Activated CD4-positive, alpha-beta T cell treated with anti-CD3 and anti-CD28 coated beads, Interleukin-2, amount 10 ng/mL, durations not matched to agents 24 days and 14 days (primary cell): ENCODE measurements around the gene RSKR. TPM values are rescaled to one million over a fixed set of nuclear protein-coding genes. Genes with fewer than 3 reads are reported as not detected.

Experiments used
- DNase-seq: peaks from one replicate; pipeline ENCODE4 v3.0.0; 2022
- H3K27ac Mint-ChIP-seq: one replicate; pipeline ENCODE4 v1.8.0; 2022; ENCODE audit warnings: mild to moderate bottlenecking, mixed read lengths
- H3K27me3 Mint-ChIP-seq: one replicate; pipeline ENCODE4 v1.8.0; 2022; ENCODE audit warnings: mixed read lengths
- H3K36me3 Mint-ChIP-seq: one replicate; pipeline ENCODE4 v1.8.0; 2022; ENCODE audit warnings: low read depth, mild to moderate bottlenecking, mixed read lengths
- H3K4me1 Mint-ChIP-seq: one replicate; pipeline ENCODE4 v1.8.0; 2021; ENCODE audit warnings: mixed read lengths
- H3K4me3 Mint-ChIP-seq: one replicate; pipeline ENCODE4 v1.8.0; 2022; ENCODE audit warnings: mild to moderate bottlenecking, moderate library complexity, mixed read lengths
- H3K9me3 Mint-ChIP-seq: one replicate; pipeline ENCODE4 v1.8.0; 2021; ENCODE audit warnings: mixed read lengths
- intact Hi-C: fragments of 100-400 bp; cut with micrococcal nuclease; formaldehyde crosslinking; loops from one replicate; pipeline ENCODE4 v1.15.1; 2023
- total RNA-seq: library from RNA; stranded (reverse); gene quantifications from 2 replicates; pipeline ENCODE4 v1.2.3, GENCODE V29; 2022

The RSKR gene
- total RNA-seq, 1 donor from 2014 or later = 40.8 TPM

- intact Hi-C loops = loop anchor here (1.0 kb wide), 2 partner anchors 19 to 28 kb away; partner anchors contain the start of genes SPAG5 and UNC119
- H3K9me3 Mint-ChIP-seq = no peaks in the 10 kb centered on the region
- DNase-seq = peak; percentile 88
- H3K4me1 Mint-ChIP-seq = peaks cover 48% of the 10 kb centered on the region
- peaks cover 49% of the 10 kb centered on the region for H3K36me3 Mint-ChIP-seq
- H3K4me3 Mint-ChIP-seq = peak overlapping the region; percentile 92
- no peaks in the 10 kb centered on the region for H3K27me3 Mint-ChIP-seq
- peak overlapping the region; percentile 94 for H3K27ac Mint-ChIP-seq
Measured at GRCh38 chr17:28570716-28571360, 43.1 kb downstream of the RSKR start.

- peaks cover 41% of the 10 kb centered on the region for H3K36me3 Mint-ChIP-seq
- no peak for DNase-seq
- no peaks in the 10 kb centered on the region for H3K9me3 Mint-ChIP-seq
- peak overlapping the region; percentile 26 for H3K27ac Mint-ChIP-seq
- H3K27me3 Mint-ChIP-seq = no peaks in the 10 kb centered on the region
- peaks cover 45% of the 10 kb centered on the region for H3K4me1 Mint-ChIP-seq
- H3K4me3 Mint-ChIP-seq = peak overlapping the region; percentile 92
- intact Hi-C loops = no loop called here
Measured at GRCh38 chr17:28569446-28569845, 44.5 kb downstream of the RSKR start.

- peak overlapping the region; percentile 16 for H3K4me3 Mint-ChIP-seq
- no peaks in the 10 kb centered on the region for H3K27me3 Mint-ChIP-seq
- H3K9me3 Mint-ChIP-seq = no peaks in the 10 kb centered on the region
- peaks cover 34% of the 10 kb centered on the region for H3K4me1 Mint-ChIP-seq
- H3K27ac Mint-ChIP-seq = peak overlapping the region; percentile 49
- no peak for DNase-seq
- H3K36me3 Mint-ChIP-seq = peaks cover 39% of the 10 kb centered on the region
- intact Hi-C loops = no loop called here
Measured at GRCh38 chr17:28567604-28568003, 46.4 kb downstream of the RSKR start.

- Mint-ChIP-seq H3K4me3 (no peak overlapping the region), H3K27ac (no peak overlapping the region), H3K27me3 (no peaks in the 10 kb centered on the region), H3K36me3 (peaks cover 48% of the 10 kb centered on the region), H3K9me3 (no peaks in the 10 kb centered on the region), H3K4me1 (peaks cover 16% of the 10 kb centered on the region)
- intact Hi-C loops = no loop called here
- no peak for DNase-seq
Measured at GRCh38 chr17:28563475-28563874, 50.5 kb downstream of the RSKR start.

Other genes starting within 250 kb of the RSKR start
- gene SEBOX, start 249.0 kb downstream of the RSKR start, total RNA-seq = not detected in 2 replicates
- gene VTN, start 243.9 kb downstream of the RSKR start, total RNA-seq = 0.23 and 0.24 TPM in 2 replicates
- gene SARM1, start 242.5 kb downstream of the RSKR start, total RNA-seq = 36.4 and 37.7 TPM in 2 replicates
- gene SLC46A1, start 208.0 kb downstream of the RSKR start, total RNA-seq = 7.0 and 7.9 TPM in 2 replicates
- not detected in 2 replicates for gene SLC13A2, start 140.5 kb downstream of the RSKR start, total RNA-seq
- not detected in 2 replicates for gene FOXN1, start 107.8 kb downstream of the RSKR start, total RNA-seq
- 59.8 and 60.2 TPM in 2 replicates for gene UNC119, start 61.6 kb downstream of the RSKR start, total RNA-seq
- 65.8 and 70.9 TPM in 2 replicates for gene PIGS, start 42.7 kb downstream of the RSKR start, total RNA-seq
- 70.2 and 72.9 TPM in 2 replicates for gene ALDOC, start 37.3 kb downstream of the RSKR start, total RNA-seq
- gene SPAG5, start 15.2 kb downstream of the RSKR start, total RNA-seq = 89.6 and 91.3 TPM in 2 replicates
- 220 and 225 TPM in 2 replicates for gene BLTP2, start 31.0 kb upstream of the RSKR start, total RNA-seq
- gene SDF2, start 47.7 kb upstream of the RSKR start, total RNA-seq = 43.8 and 46.2 TPM in 2 replicates
- 100 and 108 TPM in 2 replicates for gene SUPT6H, start 48.0 kb upstream of the RSKR start, total RNA-seq
- gene PROCA1, start 97.7 kb upstream of the RSKR start, total RNA-seq = 6.0 TPM in 2 replicates
- gene RAB34, start 103.7 kb upstream of the RSKR start, total RNA-seq = 19.2 and 20.6 TPM in 2 replicates
- gene RPL23A, start 105.8 kb upstream of the RSKR start, total RNA-seq = 1,588 and 1,610 TPM in 2 replicates
- 12.5 and 16.8 TPM in 2 replicates for gene TLCD1, start 112.0 kb upstream of the RSKR start, total RNA-seq
- gene NEK8, start 114.6 kb upstream of the RSKR start, total RNA-seq = 5.5 and 6.1 TPM in 2 replicates
- gene TRAF4, start 129.8 kb upstream of the RSKR start, total RNA-seq = 155 and 168 TPM in 2 replicates
- 22.4 and 24.0 TPM in 2 replicates for gene FAM222B, start 228.6 kb upstream of the RSKR start, total RNA-seq
- 56.8 and 61.2 TPM in 2 replicates for gene ERAL1, start 240.8 kb upstream of the RSKR start, total RNA-seq